T-helper 2 cell treated with Interferon-gamma antibody and Interleukin-4, amounts not matched to agents 5 μg/mL and 100 μg/mL, for 36 hours (primary cell): ENCODE measurements around the gene COG5.
"Not testable (repeated sequence)": the region's sequence is repeated elsewhere in the genome, so short reads cannot be mapped to it uniquely, and the experiment has no call there.

Source experiments
- DNase-seq: peaks from one replicate; pipeline ENCODE4 v3.0.0; 2021; ENCODE audit warnings: low spot score
- H3K27ac Mint-ChIP-seq: one replicate; pipeline ENCODE4 v1.8.0; 2021; ENCODE audit warnings: mild to moderate bottlenecking, mixed read lengths
- H3K27me3 Mint-ChIP-seq: one replicate; pipeline ENCODE4 v1.8.0; 2021; ENCODE audit warnings: low read depth, mixed read lengths
- H3K36me3 Mint-ChIP-seq: one replicate; pipeline ENCODE4 v1.8.0; 2021; ENCODE audit warnings: low read depth, mixed read lengths
- H3K4me1 Mint-ChIP-seq: one replicate; pipeline ENCODE4 v1.8.0; 2021; ENCODE audit warnings: low read depth, mixed read lengths
- H3K4me3 Mint-ChIP-seq: one replicate; pipeline ENCODE4 v1.8.0; 2022; ENCODE audit warnings: mild to moderate bottlenecking, moderate library complexity, mixed read lengths
- H3K9me3 Mint-ChIP-seq: one replicate; pipeline ENCODE4 v1.8.0; 2021; ENCODE audit warnings: mixed read lengths

The COG5 gene

GRCh38 chr7:107157091-107157490 lies 406.6 kb downstream of the COG5 start:
- DNase-seq = no peak
- no peak overlapping the region for H3K4me3 Mint-ChIP-seq

GRCh38 chr7:107155726-107156125 lies 408.0 kb downstream of the COG5 start:
- not testable (repeated sequence) for H3K27ac Mint-ChIP-seq, H3K27me3 Mint-ChIP-seq, H3K36me3 Mint-ChIP-seq, H3K4me1 Mint-ChIP-seq, DNase-seq, H3K4me3 Mint-ChIP-seq, H3K9me3 Mint-ChIP-seq

More at GRCh38 chr7:107157091-107157490, 406.6 kb downstream of the COG5 start:
- H3K36me3 Mint-ChIP-seq = no peaks in the 10 kb centered on the region
- no peaks in the 10 kb centered on the region for H3K4me1 Mint-ChIP-seq
- no peaks in the 10 kb centered on the region for H3K9me3 Mint-ChIP-seq
- H3K27me3 Mint-ChIP-seq = peaks cover 3% of the 10 kb centered on the region
- H3K27ac Mint-ChIP-seq = no peak overlapping the region

- Mint-ChIP-seq H3K36me3 (no peaks in the 10 kb centered on the region), H3K9me3 (no peaks in the 10 kb centered on the region), H3K4me3 (no peak overlapping the region), H3K4me1 (no peaks in the 10 kb centered on the region), H3K27me3 (peaks cover 3% of the 10 kb centered on the region), H3K27ac (no peak overlapping the region)
- no peak for DNase-seq
These were observed 408.9 kb downstream of the COG5 start for GRCh38 chr7:107154826-107155225.

GRCh38 chr7:107152011-107152410 lies 411.7 kb downstream of the COG5 start:
- DNase-seq = no peak
- peaks cover 2% of the 10 kb centered on the region for H3K4me1 Mint-ChIP-seq
- H3K9me3 Mint-ChIP-seq = no peaks in the 10 kb centered on the region
- no peak overlapping the region for H3K27ac Mint-ChIP-seq
- no peak overlapping the region for H3K4me3 Mint-ChIP-seq
- H3K36me3 Mint-ChIP-seq = no peaks in the 10 kb centered on the region
- no peaks in the 10 kb centered on the region for H3K27me3 Mint-ChIP-seq
